HEK293 (cell line): ENCODE data around the gene CTF1.

Source experiments
- AEBP2 ChIP-seq: fragments of 450-650 bp; formaldehyde crosslinking; IDR thresholded peaks from 2 replicates; pipeline ENCODE4 v1.5.1; 2016; ENCODE audit warnings: missing biosample characterization, missing genetic modification characterization, borderline replicate concordance
- BCL6B ChIP-seq: fragments of 450-650 bp; formaldehyde crosslinking; IDR thresholded peaks from 2 replicates; pipeline ENCODE4 v1.5.1; 2017; ENCODE audit warnings: missing biosample characterization, missing genetic modification characterization
- FEZF1 ChIP-seq: fragments of 450-650 bp; formaldehyde crosslinking; IDR thresholded peaks from 2 replicates; pipeline ENCODE4 v1.5.1; 2016; ENCODE audit warnings: missing biosample characterization, missing genetic modification characterization
- HOXA7 ChIP-seq: sonication (generic); formaldehyde crosslinking; IDR thresholded peaks from 2 replicates; pipeline ENCODE4 v1.8.1; 2022; ENCODE audit warnings: missing genetic modification reagents, borderline replicate concordance
- KLF10 ChIP-seq: fragments of 450-650 bp; IDR thresholded peaks from 2 replicates; pipeline ENCODE4 v1.5.1; 2018; ENCODE audit warnings: missing biosample characterization, mild to moderate bottlenecking, missing genetic modification characterization
- SCRT2 ChIP-seq: fragments of 450-650 bp; formaldehyde crosslinking; IDR thresholded peaks from 2 replicates; pipeline ENCODE4 v1.5.1; 2016; ENCODE audit warnings: missing biosample characterization, missing genetic modification characterization
- TCF7L2 ChIP-seq: IDR thresholded peaks from 2 replicates; pipeline ENCODE4 v1.6.1; 2011; ENCODE audit warnings: low read depth, mild to moderate bottlenecking, inconsistent platforms, low read length, moderate library complexity, borderline replicate concordance
- TSHZ1 ChIP-seq: fragments of 450-650 bp; formaldehyde crosslinking; IDR thresholded peaks from 2 replicates; pipeline ENCODE4 v1.5.1; 2016; ENCODE audit warnings: missing biosample characterization, missing genetic modification characterization, borderline replicate concordance
- ZBTB48 ChIP-seq: fragments of 450-650 bp; formaldehyde crosslinking; IDR thresholded peaks from 2 replicates; pipeline ENCODE4 v1.5.1; 2016; ENCODE audit warnings: missing biosample characterization, missing genetic modification characterization
- ZNF114 ChIP-seq: fragments of 450-650 bp; formaldehyde crosslinking; IDR thresholded peaks from 2 replicates; pipeline ENCODE4 v1.5.0; 2017; ENCODE audit warnings: missing biosample characterization, missing genetic modification characterization
- ZNF23 ChIP-seq: fragments of 450-650 bp; formaldehyde crosslinking; IDR thresholded peaks from 2 replicates; pipeline ENCODE4 v1.5.1; 2016; ENCODE audit warnings: missing biosample characterization, missing genetic modification characterization, borderline replicate concordance
- ZNF280C ChIP-seq: fragments of 450-650 bp; formaldehyde crosslinking; IDR thresholded peaks from 2 replicates; pipeline ENCODE4 v1.5.1; 2016; ENCODE audit warnings: missing biosample characterization, missing genetic modification characterization
- ZNF311 ChIP-seq: fragments of 450-650 bp; formaldehyde crosslinking; IDR thresholded peaks from 2 replicates; pipeline ENCODE4 v1.5.1; 2017; ENCODE audit warnings: missing biosample characterization, missing genetic modification characterization, borderline replicate concordance
- ZNF324 ChIP-seq: fragments of 450-650 bp; formaldehyde crosslinking; IDR thresholded peaks from 2 replicates; pipeline ENCODE4 v1.5.1; 2016; ENCODE audit warnings: missing biosample characterization, missing genetic modification characterization
- ZNF341 ChIP-seq: fragments of 450-650 bp; formaldehyde crosslinking; IDR thresholded peaks from 2 replicates; pipeline ENCODE4; 2016; ENCODE audit warnings: low read depth, missing biosample characterization, missing genetic modification characterization
- ZNF350 ChIP-seq: fragments of 450-650 bp; formaldehyde crosslinking; IDR thresholded peaks from 2 replicates; pipeline ENCODE4 v1.5.0; 2017; ENCODE audit warnings: missing biosample characterization, mild to moderate bottlenecking, missing genetic modification characterization
- ZNF398 ChIP-seq: fragments of 450-650 bp; formaldehyde crosslinking; IDR thresholded peaks from 2 replicates; pipeline ENCODE4 v1.5.1; 2017; ENCODE audit warnings: missing biosample characterization, missing genetic modification characterization
- ZNF433 ChIP-seq: fragments of 450-650 bp; formaldehyde crosslinking; IDR thresholded peaks from 2 replicates; pipeline ENCODE4 v1.5.1; 2016; ENCODE audit warnings: missing biosample characterization, missing genetic modification characterization, low read depth
- ZNF510 ChIP-seq: fragments of 450-650 bp; formaldehyde crosslinking; IDR thresholded peaks from 2 replicates; pipeline ENCODE4 v1.5.1; 2018; ENCODE audit warnings: mild to moderate bottlenecking, missing genetic modification characterization, missing biosample characterization; ENCODE audit not compliant: insufficient replicate concordance
- ZNF518A ChIP-seq: fragments of 450-650 bp; formaldehyde crosslinking; conservative IDR thresholded peaks from 2 replicates; pipeline ENCODE4 v1.5.1; 2016; ENCODE audit warnings: low read depth, missing biosample characterization, missing genetic modification characterization
- ZNF600 ChIP-seq: fragments of 450-650 bp; formaldehyde crosslinking; IDR thresholded peaks from 2 replicates; pipeline ENCODE4 v1.5.1; 2016; ENCODE audit warnings: missing biosample characterization, missing genetic modification characterization
- ZNF664 ChIP-seq: fragments of 450-650 bp; formaldehyde crosslinking; IDR thresholded peaks from 2 replicates; pipeline ENCODE4 v1.5.1; 2016; ENCODE audit warnings: missing biosample characterization, missing genetic modification characterization

CTF1 gene

GRCh38 chr16:30902029-30902972 is 5.9 kb downstream of the CTF1 start (continued):
- TF ChIP-seq ZNF518A (tag by site-specific recombination) (no peak), FEZF1 (tag by site-specific recombination) (no peak), ZNF341 (tag by site-specific recombination) (peak; percentile 24; the same call in 1 of the 2 replicates), ZBTB48 (no peak), ZNF433 (tag by site-specific recombination) (no peak), ZNF23 (no peak), BCL6B (tag by site-specific recombination) (no peak), ZNF398 (tag by site-specific recombination) (0 out of 2 replicates have a peak, but pooled peaks have one; percentile 15), KLF10 (tag by site-specific recombination) (peak; percentile 87), HOXA7 (CRISPR knock-in tag) (no peak), ZNF280C (tag by site-specific recombination) (no peak), SCRT2 (tag by site-specific recombination) (no peak), ZNF324 (tag by site-specific recombination) (no peak), ZNF311 (tag by site-specific recombination) (no peak), ZNF114 (tag by site-specific recombination) (no peak), AEBP2 (tag by site-specific recombination) (no peak), ZNF510 (tag by site-specific recombination) (no peak), ZNF350 (tag by site-specific recombination) (no peak), ZNF600 (tag by site-specific recombination) (peak; percentile 47; the same call in 1 of the 2 replicates), TSHZ1 (tag by site-specific recombination) (no peak), ZNF664 (tag by site-specific recombination) (peak; percentile 67; the same call in 1 of the 2 replicates), TCF7L2 (no peak)
